ENCODE measurements around the gene AGR3. TPM values are rescaled to one million over a fixed set of nuclear protein-coding genes. Genes with fewer than 3 reads are reported as not detected.

Gene AGR3
- total RNA-seq, 4 donors from 2014 or later = not detected

- no peak for ATAC-seq (ENCODE audit: low FRiP score)
- no peak for DNase-seq (ENCODE audit: low spot score)
- TF ChIP-seq CTCF (IDR thresholded peaks at IDR 0.05) = no peak
These were observed 10.3 kb upstream of the AGR3 start for GRCh38 chr7:16891874-16892643.

GRCh38 chr7:16891338-16891737 lies 9.6 kb upstream of the AGR3 start:
- TF ChIP-seq CTCF (IDR thresholded peaks at IDR 0.05) = no peak
- no peak for ATAC-seq (ENCODE audit: low FRiP score)
- no peak for DNase-seq (ENCODE audit: low spot score)

- no peak for TF ChIP-seq CTCF (IDR thresholded peaks at IDR 0.05)
- ATAC-seq (ENCODE audit: low FRiP score) = no peak
- DNase-seq (ENCODE audit: low spot score) = no peak
These were observed 8.2 kb upstream of the AGR3 start for GRCh38 chr7:16889851-16890415.

- no peak for TF ChIP-seq CTCF (IDR thresholded peaks at IDR 0.05)
- DNase-seq (ENCODE audit: low spot score) (no peak), ATAC-seq (ENCODE audit: low FRiP score) (no peak)
These were observed 7.5 kb upstream of the AGR3 start for GRCh38 chr7:16889305-16889704.

- ATAC-seq (ENCODE audit: low FRiP score) (no peak), DNase-seq (ENCODE audit: low spot score) (no peak)
- no peak for TF ChIP-seq CTCF (IDR thresholded peaks at IDR 0.05)
These were observed 2.1 kb upstream of the AGR3 start for GRCh38 chr7:16883918-16884317.

- DNase-seq (ENCODE audit: low spot score) (no peak), ATAC-seq (ENCODE audit: low FRiP score) (no peak)
- no peak for TF ChIP-seq CTCF (IDR thresholded peaks at IDR 0.05)
These were observed 1.2 kb downstream of the AGR3 start for GRCh38 chr7:16880554-16880953.

GRCh38 chr7:16879181-16879580 lies 2.6 kb downstream of the AGR3 start:
- DNase-seq (ENCODE audit: low spot score) (no peak), ATAC-seq (ENCODE audit: low FRiP score) (no peak)
- TF ChIP-seq CTCF (IDR thresholded peaks at IDR 0.05) = no peak
